T-helper 1 cell treated with Interleukin-12 subunit alpha and Interleukin-12 subunit beta and Interleukin-4 antibody, amounts not matched to agents 30 ng/mL and 1 ng/mL, for 36 hours (primary cell): ENCODE data around the gene LGALS4. TPM values are rescaled to one million over a fixed set of nuclear protein-coding genes. Genes with fewer than 3 reads are reported as not detected.
"Not testable (repeated sequence)": the region's sequence is repeated elsewhere in the genome, so short reads cannot be mapped to it uniquely, and the experiment has no call there.

ENCODE experiments used
- intact Hi-C: fragments of 100-400 bp; cut with micrococcal nuclease; formaldehyde crosslinking; loops from one replicate; pipeline ENCODE4 v1.15.1; 2024
- total RNA-seq: library from RNA; stranded (reverse); gene quantifications from 2 replicates; pipeline ENCODE4 v1.2.3, GENCODE V29; 2022

Gene LGALS4
- total RNA-seq, 1 donor from 2014 or later: 1.8 TPM

GRCh38 chr19:38826856-38827551 is 14.3 kb upstream of the LGALS4 start:
- intact Hi-C loops: no loop called here

- intact Hi-C loops: not testable (repeated sequence)
Observed at GRCh38 chr19:38825936-38826335, 13.2 kb upstream of the LGALS4 start.

GRCh38 chr19:38821230-38821825 is 8.6 kb upstream of the LGALS4 start:
- intact Hi-C loops: not testable (repeated sequence)

GRCh38 chr19:38819231-38819920 is 6.6 kb upstream of the LGALS4 start:
- intact Hi-C loops: no loop called here

DNA sequence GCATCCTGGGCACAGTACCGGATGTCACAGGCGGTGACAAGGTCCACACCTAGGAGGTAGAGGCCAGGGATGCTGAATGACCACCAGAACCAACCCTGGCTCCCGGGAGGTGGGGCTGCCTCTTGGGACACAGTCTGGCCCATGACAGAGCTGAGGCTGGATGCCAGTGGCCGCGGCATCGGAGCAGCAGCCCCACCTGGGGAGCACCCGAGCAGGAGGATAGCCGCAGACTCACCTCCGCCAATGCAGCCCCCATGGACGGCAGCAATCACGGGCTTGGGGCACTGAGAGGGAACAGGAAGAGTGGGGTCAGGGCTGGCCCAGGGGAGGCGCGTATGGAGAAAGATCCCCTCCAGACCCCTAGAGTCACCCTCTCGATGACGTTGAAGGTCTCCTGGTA is 4.3 kb upstream of the LGALS4 start:
- intact Hi-C loops: no loop called here

GRCh38 chr19:38816131-38816750 is 3.5 kb upstream of the LGALS4 start:
- intact Hi-C loops: no loop called here

GRCh38 chr19:38815059-38816001 is 2.6 kb upstream of the LGALS4 start:
- intact Hi-C loops: no loop called here

- intact Hi-C loops: not testable (repeated sequence)
Observed at GRCh38 chr19:38813932-38814331, 1.2 kb upstream of the LGALS4 start.

DNA sequence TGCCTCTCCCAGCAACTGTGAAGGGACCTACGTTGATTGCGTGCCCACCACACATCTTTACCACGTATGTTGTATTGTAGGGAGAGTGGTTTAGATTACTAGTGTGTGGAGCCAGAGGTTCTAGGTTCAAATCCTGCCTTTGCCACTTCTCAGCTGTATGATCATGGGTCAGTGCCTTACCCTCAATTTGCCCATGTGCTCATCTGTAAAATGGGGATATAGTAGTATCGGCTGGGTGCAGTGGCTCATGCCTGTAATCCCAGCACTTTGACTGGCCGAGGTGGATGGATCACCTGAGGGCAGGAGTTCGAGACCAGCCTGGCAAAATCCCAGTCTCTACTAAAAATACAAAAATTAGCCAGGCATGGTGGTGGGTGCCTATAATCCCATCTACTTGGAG is 578 bp upstream of the LGALS4 start:
- intact Hi-C loops: no loop called here

DNA sequence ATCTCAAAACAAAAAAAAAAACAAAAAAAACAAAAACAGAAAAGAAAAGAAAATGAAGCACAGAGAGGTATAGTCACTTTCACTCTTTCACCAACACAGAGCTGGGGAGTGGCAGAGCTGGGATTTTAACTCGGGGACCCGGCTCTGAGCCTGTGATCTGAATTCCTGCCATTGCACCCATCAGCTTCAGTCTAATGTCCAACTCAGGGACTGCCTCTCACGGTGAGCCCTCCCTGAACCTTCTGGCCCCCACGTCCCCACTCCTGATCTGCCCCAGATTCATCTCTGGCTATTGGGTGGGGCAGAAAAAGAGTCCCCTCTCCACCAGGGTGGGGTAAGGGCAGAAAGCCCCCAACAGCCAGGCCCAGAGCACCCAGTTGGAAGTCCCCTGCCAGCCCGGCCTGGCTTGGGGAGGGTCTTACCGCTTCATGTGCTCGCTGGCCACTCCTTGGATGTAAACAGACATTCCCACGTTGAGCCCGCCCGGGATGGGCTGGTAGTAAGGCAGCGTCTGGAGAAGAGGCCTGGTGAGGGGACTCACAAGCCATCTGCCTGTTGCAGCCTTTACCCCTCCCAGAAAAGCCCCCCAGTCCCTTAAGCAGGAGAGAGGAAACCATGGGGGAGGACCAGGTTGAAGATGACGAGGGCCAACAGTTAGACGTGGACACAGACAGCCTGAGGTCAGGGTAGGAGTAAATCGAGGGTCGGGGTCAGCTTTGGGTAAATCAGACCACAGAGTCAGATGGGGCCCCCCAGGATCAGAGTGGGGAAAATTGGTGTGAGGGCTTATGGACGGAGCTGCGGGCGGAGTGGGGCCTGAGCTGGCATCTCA is 520 bp downstream of the LGALS4 start:
- intact Hi-C loops: no loop called here

GRCh38 chr19:38809592-38810252 is 3.0 kb downstream of the LGALS4 start:
- intact Hi-C loops: loop anchor here (10.0 kb wide), 1 partner anchor 55 kb away; no protein-coding TSS in a partner anchor

DNA sequence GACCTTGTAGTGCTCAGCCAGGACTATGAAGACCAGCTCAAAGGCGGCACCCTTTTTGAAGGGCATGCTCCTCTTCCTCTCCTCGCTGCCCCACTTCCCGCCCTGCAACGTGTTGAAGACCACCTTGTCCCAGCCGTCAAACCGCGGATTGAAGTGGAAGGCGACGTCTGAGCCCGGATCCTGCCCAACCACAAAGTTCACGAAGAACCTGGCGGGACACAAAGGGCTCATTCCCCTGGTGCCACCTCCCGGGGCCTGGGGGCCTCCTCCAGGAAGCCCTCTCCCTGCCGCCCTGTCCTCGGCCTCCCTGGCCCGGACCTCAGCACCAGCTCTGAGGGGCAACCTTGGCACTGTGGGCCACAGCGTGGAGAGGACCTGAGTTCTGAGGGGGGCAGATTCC is 4.0 kb downstream of the LGALS4 start:
- intact Hi-C loops: loop anchor here (10.0 kb wide), 1 partner anchor 54 kb away; no protein-coding TSS in a partner anchor

DNA sequence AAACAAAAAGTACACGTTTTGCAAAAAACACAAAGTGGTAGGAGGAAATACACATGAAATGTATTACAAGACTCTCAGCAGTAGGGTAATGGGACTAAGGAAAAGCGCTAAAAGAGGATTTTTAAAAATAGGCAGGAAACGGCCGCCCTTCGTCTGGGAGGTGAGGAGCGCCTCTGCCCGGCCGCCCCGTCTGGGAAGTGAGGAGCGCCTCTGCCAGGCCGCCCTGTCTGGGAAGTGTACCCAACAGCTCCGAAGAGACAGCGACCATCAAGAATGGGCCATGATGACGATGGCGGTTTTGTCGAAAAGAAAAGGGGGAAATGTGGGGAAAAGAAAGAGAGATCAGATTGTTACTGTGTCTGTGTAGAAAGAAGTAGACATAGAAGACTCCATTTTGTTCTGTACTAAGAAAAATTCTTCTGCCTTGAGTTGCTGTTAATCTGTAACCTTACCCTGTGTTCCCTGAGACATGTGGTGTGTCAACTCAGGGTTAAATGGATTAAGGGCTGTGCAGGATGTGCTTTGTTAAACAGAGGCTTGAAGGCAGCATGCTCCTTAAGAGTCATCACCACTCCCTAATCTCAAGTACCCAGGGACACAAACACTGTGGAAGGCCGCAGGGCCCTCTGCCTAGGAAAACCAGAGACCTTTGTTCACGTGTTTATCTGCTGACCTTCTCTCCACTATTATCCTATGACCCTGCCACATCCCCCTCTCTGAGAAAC is 5.2 kb downstream of the LGALS4 start:
- intact Hi-C loops: loop anchor here (10.0 kb wide), 1 partner anchor 53 kb away; no protein-coding TSS in a partner anchor

DNA sequence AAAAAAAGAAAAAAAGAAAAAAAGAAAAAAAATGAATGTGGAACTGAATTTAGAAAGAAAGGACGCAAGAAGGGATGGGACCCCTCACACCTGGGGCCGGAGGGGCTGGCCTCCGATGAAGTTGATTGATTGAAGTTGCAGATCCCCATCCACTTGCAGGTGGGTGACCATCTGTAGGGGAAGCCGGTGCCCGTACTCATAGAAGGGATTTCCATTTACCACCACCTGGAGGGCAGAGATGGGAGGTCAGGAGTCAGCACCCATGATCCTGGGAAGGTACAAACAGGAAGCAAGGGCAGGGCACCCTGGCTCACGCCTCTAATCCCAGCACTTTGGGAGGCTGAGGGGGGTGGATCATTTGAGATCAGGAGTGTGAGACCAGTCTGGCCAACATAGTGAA is 6.4 kb downstream of the LGALS4 start:
- intact Hi-C loops: loop anchor here (10.0 kb wide), 1 partner anchor 52 kb away; no protein-coding TSS in a partner anchor

GRCh38 chr19:38805180-38805579 is 7.6 kb downstream of the LGALS4 start:
- intact Hi-C loops: loop anchor here (10.0 kb wide), 1 partner anchor 50 kb away; no protein-coding TSS in a partner anchor

DNA sequence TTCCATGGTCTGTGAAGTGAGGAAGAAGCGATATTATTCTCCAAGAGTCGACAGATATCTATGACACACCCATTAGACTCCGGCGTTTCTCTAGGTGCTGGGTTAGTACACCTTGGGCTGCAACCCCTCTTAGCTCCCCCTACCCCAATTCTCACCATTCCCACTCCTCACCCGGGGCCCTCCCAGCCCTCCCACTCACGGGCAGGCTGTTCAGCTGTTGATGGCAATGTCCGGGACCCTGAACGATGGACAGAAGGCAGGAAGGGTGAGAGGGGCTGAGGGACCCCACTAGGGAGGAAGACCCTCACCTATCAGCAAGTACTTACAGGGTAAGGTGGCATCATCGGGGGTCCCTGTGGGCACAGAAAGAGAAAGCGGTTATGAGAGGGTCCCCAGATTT is 9.2 kb downstream of the LGALS4 start:
- intact Hi-C loops: loop anchor here (10.0 kb wide), 1 partner anchor 49 kb away; no protein-coding TSS in a partner anchor

DNA sequence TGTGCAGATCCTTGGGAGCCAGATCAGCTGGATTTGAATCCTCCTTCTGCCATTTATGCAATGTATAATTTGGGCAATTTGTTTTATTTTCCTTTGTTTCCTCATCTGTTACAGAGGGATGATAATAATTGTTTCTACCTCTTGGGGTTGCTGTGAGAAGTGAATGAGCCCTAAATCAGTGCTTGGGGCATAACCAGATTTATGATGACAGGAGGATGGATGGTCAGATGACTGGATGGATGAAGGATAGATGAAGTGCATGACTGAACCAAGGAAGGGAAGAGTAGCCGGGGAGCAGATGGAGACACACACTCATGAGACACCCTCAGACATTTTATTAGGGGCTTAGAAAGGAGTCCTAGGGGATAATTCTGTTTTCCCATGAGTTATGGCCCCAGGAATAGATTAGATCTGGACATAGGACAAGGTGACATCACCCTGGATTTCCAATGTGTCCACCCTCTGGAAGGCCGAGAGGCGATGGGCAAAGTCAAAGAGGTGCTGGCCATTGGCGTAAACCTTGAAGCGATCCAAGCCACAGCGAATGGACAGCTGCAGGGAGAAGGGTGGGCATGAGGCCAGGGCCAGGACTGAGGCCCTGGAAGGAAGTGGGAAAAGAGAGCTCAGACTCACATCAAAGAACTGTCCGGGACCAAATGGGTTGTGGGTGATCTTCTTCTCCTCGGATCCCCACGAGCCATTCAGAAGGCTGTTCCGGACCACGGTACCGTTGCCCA is 11.2 kb downstream of the LGALS4 start:
- intact Hi-C loops: loop anchor here (10.0 kb wide), 1 partner anchor 47 kb away; no protein-coding TSS in a partner anchor
